ENCODE measurements around the gene LFNG.
"Not testable (repeated sequence)": the region's sequence is repeated elsewhere in the genome, so short reads cannot be mapped to it uniquely, and the experiment has no call there.

LFNG gene

DNA sequence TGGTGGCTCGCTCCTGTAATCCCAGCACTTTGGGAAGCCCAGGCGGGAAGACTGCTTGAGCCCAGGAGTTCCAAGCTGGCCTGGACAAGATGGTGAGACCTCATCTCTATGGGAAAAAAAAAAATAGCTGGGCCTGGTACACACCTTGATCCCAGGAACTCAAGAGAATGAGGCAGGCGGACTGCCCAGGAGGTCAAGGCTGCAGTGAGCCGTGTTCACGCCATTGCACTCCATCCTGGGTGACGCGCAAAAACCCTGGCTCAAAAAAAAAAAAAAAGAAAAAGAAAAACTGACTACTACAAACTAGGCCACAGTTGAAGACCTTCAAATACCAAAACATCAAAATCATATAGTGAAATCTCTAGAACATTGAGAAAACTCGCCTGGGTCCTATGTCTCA, 31.8 kb downstream of the LFNG start:
- DNase-seq: no peak

DNA sequence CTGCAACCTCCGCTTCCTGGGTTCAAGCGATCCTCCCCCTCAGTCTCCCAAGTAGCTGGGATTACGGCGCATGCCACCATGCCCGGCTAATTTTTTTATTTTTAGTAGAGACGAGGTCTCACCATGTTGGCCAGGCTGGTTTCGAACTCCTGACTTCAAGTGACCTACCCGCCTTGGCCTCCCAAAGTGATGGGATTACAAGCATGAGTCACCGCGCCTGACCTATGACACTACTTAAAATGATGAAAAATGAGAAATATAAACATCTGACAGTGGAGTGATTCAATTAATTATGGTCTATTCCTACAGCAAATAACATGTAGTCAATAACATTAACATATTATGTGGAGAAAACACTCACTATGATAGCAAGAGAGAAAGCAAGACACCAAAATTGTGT, 33.5 kb downstream of the LFNG start:
- DNase-seq: no peak

DNA sequence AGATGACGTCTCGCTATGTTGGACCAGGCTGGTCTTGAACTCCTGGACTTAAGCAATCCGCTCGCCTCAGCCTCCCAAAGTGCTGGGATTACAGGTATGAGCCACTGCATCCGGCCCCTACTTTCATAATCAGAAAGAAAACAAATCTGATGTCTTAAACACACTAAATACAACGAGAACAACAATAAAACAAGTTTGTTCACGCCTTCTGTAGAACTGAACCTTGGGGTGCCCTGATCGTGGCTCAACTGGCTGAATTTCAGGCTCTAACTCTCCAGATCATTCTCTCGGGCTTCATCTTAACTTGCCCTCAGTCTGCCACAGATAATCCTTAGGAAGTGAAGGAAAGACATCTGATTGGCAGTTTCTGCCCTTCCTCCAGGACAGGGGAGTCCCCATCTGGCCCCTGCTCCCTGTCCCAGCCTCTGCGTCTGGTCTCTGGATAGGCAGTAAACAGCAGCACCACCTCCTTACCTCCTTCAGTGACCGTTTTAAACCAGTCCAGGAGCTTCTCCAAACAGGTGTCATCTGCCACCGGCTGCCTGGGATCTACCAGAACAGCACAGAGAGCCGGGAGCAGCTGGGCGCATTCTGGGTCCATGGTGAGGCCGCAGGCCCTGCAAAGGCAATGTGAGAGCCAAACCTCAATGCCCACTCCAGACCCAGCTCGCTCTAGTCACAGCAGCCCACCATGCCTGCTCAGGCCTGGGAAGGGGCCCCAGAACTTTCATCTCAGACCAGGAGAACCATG, 34.4 kb downstream of the LFNG start:
- DNase-seq: no peak

DNA sequence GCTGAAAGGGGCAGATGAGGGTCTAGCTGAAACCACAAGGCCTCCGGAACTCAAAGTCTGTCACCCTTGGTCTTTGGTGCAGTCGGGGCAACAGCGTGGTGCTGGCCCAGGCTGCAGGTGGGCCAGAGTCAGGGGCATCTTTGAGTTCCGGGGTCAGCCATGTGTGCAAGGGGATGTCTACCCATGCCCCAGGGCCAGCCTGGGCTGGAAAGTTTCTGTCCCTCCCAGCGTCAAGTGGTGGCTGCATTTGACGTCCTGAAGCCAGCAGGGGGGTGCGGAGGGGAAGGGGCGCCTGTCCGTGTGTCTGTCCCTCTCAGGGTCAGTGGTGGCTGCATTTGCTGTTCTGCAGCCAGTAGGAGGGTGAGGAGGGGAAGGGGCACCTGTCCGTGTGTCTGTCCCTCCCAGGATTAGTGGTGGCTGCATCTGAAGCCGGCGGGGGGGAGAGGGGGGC, 35.1 kb downstream of the LFNG start:
- no peak for DNase-seq

DNA sequence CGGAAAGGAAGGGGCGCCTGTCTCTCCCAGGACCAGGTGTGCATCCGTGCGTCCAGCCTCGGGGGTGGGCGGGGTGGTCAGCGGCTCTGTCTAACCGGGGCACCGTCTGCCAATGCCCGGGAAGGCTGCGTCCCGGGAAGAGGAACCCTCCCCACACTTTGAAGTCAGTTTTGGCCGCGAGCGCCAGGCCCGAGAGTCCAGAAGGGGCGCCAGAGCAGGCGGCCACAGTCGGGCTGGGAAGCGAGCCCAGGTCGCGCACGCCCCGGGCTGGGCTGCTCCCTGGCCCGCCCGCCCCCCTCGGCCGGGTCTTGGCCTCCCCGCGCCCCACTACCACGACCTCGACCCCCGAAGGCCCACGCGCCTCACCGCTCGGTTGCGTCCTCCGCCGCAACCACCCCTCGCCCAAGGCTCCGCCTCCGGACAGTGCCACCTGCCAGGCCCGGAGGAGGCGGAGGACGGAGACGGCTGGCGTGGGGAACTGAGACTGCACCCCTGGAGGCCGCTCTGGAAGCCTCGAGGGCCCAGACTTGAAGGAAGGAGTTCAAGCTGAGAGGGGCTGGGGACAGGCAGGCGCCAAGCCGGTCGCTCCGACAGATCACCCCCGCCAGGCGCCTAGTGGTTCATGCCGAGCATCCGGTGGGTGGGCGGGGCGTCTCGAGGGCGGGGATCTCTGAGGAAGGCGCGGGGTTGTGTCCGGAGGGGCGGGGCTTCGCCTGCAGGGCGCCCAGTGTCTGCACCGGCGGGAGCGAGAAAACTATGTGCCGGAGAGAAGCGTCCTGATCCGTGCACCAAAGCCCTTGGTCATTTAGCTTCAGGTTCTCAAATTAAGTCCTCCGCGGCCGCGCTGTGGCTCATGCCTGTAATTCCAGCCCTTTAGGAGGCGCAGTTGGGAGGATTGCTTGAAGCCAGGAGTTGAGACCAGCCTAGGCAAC, 35.8 kb downstream of the LFNG start, which contains the start of gene BRAT1:
Gene BRAT1 (minus strand): TSS at position 404 of the 932 bp plus-strand sequence. CDS start 1,093 bp downstream, outside the sequence.
- peak; percentile 92 for DNase-seq

DNA sequence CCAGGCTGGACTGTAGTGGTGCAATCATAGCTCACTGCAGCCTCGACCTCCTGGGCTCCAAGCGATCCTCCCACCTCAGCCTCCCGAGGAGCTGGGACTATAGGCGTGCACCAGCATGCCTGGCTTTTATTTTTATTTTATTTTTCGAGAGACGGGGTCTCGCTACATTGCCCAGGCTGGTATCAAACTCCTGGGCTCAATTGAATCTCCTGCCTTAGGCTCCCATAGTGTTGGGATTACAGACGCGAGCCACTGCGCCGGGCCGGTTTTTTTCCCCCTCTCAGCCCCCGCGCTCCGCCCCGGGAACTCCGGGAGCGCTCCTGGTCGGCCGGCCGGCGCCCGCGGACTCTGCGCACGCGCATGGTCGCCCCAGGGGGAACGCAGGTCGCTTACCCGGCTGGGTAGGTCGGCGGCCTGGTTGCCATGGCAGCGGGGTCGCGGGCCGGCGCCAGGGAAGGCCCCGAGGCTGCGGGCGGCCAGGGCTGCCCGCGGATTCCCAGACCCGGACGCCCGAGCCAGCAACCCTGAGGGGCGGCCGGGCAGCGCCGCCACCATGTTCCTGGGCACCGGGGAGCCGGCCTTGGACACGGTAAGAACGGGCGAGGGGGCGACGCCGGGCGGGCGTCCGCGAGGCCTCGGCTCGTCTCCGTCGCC, 39.2 kb downstream of the LFNG start, which contains the start of gene IQCE:
Gene IQCE (plus strand): TSS at position 351 of the 654 bp plus-strand sequence. CDS start 203 bp downstream, at position 554.
- DNase-seq: peak; percentile 92

DNA sequence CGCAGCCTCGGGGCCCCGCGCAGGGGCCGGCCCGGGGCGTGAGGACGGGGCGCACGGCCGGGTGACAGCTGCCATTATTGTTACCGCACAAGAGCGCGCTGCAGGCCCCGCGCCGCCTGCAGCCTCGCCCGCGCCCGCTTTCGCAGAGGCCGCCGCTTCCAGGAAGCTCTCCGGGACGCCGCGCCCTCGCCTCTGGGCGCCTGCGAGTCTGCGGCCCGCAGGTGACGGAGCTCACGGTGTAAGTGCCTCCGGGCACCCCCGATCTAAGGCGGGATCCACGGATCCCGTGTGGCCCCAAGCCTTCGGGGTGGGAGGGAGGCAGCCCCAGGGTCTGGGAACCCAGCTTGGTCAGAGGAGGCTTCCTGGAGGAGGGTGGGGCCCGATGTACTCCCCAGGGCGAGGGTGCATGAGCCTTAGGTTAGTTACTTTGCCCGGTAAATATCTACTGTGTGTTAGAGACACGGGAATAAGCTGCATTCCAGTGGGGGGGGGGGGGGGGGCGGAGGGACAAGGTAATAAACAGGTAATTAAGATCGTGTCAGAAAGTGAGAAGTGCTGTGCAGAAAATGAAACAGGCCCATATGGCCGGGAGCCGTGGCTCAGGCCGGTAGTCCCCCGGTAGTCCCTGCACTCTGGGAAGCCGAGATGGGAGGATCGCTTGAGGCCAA, 39.8 kb downstream of the LFNG start:
- no peak for DNase-seq

DNA sequence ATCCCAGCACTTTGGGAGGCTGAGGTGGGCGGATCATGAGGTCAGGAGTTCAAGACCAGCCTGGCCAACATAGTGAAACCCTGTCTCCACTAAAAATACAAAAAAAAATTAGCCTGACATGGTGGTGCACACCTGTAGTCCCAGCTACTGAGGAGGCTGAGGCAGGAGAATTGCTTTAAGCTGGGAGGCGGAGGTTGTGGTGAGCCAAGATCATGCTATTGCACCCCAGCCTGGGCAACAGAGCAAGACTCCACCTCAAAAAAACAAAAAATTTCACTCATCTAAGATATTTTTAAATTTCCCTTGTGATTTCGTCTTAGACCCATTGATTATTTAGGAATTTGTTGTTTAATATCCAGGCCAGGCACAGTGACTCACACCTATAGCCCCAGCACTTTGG, 44.4 kb downstream of the LFNG start:
- DNase-seq: not testable (repeated sequence)

DNA sequence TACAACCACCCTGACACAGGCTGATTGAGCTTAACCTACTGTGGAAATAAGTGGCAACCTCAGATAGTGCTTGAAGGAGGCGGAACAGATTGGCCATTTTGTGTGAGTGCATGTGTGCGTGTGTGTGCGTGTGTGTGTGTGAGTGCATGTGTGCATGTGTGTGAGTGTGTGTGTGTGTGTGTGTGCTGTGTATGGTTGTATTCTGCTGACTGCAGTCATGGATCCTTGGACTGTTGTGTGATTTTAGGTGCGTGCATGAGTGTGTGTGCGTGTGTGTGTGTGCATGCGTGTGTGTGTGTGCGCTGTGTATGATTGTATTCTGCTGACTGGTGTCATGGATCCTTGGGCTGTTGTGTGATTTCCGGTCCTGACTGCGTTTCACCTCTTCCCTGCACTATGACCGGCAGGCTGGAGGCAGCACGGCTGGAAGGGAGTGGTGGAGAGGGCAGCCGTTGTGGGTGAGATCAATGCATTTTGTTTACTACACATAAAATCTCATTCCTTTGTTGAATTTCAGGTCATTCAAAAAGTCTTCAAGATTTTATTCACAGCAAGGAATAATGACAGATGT, 45.5 kb downstream of the LFNG start:
- no peak for DNase-seq

DNA sequence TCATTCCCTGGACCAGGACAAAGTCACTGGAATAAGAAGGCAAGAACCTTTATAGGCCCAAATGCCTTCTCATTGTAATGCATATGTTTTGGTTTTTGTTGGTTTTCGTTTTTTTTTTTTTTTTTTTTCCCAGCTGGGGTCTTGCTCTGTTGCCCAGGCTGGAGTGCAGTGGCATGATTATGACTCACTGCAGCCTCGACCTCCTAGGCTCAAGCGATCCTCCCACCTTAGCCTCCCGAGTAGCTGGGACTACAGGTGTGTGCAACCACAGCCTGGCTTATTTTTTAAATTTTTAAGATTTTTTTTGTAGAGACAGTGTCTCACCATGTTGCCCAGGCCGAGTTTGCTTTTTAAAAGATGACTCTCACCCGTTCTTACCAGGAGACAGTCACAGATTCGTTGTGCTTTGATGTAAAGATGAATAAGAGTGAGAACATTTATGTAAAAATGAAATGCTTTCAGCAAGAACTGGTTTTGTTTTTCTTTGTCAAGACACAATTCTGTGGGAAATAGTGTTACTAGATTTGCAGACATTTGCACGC, 46.8 kb downstream of the LFNG start:
- no peak for DNase-seq

DNA sequence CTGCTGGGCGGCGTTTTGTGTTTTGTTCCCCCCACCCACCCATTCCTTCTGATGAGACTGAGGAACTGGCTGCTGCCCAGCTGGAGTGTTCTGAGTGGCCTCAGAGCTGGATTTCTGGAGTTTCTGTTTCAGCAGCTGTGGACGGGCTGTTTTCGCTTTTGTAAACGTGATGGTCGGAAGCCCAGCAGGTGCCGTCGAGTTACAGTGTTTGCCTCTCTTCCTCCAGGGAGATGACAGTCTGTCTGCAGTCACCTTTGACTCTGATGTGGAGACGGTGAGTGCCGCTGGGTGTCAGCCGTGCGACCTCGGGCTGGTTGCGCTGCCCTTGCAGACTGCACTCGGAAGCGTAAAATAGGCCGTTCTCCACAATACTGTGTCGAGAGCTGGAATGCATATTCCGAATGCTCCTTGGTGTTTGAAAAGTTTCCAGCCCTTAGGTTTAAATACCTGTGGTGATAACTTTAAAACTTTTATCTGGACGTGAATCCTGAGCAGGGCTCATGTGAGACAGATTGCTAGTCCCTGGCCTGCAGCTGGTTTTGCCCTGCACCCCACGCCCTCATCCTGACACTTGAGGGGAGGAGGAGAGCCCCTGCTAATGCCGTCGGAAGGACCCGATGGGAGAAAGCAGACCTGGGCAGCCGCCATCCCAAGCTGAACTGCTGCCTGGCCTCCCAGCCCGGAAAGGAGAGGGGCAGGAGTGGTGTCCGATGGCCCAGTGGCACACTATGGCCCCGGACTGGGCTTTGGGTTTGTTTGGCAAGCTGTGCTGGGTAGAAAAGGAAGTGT, 47.5 kb downstream of the LFNG start:
- DNase-seq: no peak

DNA sequence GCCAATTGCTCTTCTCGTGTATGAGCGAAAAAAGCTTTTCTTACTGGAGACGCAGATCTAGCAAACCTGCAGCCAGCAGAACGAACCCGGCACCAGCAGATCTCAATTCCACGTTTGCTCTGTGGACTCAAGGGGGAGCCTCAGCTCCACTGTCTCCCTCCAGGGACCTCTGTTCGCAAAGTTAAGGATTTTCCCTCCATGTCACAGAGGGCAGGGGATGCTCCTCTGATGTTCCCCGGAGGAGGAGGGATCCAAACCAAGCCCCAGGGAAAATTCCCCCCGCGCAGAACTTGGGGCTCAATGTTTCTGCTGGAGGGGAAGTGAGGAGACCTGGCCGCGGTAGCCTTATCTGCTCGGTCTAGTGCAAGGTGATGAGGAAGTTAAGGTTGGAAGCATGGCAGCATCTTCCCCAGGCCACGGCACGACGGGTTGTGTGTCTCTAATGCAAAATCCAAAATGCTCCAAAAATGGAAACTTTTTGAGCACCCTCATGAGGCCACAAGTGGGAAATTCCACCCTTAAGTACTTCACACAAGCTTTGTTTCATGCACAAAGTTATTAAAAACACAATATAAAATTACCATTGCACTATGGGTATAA, 48.2 kb downstream of the LFNG start:
- DNase-seq: no peak

DNA sequence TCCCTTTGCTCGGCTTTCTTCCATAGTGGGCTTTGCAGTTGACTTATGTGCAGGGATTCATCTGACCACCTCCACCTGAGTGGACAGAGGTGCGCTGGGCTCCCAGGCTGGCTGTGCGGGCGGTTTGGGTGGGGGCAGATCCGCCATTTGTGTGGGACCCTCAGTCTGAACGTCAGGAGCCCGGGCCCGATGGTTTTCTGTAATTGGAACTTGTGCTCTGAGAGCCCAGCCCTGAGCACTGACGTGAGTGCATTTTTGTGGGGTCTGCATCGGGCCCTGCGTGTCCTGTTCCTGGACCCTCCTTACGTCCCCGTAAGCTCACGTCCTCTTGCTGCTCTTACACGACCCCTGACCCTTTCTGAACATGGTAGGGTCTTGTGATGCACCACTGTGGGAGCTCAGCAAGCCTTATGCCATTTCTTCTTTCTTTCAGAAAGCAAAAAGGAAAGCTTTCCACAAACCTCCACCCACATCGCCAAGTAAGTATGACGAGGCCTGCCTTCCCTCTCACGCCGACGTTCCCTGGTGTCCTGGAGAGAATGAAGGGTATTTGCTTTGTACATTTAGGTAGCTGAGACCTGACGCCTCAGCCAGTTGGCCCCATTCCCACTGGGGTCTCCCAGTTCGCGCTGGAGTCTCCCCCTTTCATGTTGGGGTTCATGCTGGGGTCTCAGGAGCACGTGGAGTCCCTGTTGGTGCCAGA, 49.1 kb downstream of the LFNG start:
- no peak for DNase-seq

DNA sequence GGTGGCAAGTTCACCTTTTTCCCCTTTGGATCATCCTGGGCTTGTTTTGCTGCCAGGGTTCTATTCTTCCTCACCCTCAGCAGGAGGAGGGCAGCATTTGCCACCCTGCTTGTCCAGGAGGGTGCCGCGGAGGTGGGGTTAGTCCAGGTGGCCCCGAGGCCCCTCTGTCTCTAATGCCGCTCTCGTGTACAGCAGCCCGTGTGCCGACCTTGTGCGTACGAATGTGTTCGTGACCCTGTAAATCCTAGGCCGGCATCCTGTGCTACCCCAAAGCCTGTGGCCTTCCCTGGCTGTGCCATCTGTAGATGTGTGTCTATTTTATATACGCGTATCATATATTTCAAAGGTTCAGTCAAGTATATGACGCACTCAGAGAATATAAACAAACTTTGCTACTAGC, 49.8 kb downstream of the LFNG start:
- no peak for DNase-seq

DNA sequence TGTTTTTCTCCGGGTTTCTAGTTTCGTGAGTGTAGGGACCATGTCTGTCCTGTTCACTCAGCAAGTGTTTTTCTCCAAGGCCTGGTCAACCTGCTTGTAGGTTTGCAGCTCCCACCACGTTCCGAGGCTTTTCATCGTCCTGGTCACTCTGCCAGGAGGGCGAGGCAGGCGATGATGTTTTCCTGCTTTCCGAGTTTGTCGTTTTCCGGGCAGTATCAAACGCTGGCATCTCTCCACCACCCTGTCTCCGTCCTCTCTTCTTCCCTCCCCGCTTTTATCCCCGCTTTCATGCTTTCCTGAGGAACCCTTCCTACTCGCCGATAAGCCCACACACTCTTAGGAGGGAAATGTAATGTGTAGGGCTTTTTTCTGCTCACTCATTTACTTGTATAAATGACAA, 50.4 kb downstream of the LFNG start:
- no peak for DNase-seq

DNA sequence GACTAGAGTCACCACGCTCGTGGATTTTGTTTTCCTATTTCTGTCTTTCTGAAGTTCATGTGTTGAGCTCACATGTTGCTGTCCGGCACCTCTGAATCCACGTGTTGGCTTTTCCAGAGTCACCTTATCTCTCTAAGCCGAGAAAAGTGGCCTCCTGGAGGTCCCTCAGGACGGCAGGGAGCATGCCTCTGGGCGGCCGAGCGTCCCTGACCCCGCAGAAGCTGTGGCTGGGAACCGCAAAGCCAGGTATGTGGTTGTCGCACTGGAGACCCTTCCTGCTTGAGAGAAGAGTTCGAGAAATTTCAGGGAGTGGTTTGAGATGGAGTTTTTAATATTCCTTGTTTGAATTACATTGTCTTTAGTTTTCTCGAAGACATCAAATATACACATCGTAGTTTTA, 51.8 kb downstream of the LFNG start:
- no peak for DNase-seq

DNA sequence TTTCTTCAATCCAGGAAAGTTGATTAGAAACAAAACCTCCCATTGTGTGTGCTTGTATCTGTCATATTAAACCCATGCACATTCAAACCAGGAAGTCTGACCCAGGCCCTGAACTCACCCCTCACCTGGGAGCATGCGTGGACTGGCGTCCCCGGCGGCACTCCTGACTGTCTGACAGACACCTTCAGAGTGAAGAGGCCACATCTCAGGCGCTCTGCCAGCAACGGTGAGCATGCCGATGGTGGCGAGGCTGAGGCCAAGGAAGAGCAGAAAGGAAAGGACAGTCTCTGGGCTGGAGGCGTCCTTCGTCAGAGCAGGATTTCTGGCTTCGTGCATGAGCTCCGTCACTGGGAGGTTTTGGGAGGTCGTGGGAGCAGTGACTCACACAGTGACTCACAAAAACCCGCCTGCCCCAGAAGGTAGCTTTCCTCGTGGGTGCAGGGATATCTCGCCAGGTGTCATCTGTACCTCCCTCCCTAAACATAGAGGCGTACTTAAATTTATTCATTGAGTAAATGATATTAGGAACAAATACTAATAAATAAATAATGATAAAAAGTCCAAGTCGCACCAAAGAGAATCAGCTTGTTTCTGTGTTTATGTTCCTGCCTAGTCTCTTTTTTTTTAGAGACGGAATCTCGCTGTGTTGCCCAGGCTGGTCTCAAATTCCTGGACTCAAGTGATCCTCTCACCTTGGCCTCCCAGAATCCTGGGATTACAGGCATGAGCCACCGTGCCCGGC, 52.7 kb downstream of the LFNG start:
- no peak for DNase-seq

DNA sequence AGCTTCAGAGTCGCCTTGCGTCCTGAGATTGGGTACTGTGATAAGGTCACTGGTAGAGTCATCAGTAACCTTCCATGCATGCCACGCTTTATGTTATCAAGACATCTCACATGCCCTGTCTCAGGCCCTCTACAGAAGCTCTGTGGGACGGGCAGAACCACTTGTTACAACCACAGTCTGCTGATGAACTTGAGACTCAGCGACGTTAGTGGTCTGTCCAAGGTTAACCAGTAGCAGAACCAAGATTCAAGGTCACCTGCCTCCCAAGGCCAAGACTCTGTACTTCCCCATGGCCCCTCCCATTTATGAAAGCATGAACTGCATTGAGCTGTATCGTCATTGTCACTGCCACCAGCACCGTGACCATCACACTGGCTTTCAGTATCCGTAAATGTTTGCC, 54.2 kb downstream of the LFNG start:
- DNase-seq: no peak

DNA sequence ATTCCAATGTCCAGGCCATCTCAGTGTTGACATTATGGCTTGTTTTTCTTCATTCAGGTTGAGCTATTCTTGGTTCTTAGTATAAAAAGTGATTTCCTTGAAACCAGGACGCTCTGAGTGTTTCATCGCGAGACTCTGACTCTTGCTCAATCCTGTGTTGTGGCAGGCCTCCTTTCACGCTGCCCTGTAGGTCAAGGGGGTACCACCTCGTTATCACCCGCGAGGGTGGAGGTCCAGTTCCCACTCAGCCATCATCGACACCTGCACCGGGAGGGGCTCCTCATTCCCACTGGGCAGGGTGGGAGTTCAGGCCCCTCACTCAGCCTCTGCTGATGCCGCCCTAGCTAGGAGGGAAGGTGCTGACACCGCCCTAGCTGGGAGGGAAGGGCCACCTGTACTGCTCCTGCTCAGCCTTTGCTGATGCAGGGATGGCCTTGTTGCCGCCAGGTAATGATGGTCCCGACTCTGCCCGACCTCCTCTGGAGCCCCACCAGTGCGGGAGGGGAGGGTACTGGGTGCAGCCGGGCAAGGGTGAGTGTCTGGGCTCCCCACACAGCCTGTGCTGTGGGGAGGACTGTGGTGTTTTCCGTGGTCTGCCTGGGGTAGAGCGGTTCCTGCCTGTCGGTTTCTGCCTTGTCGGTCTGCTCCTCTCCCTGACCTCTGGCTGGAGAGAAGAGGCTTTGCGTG, 55.6 kb downstream of the LFNG start:
- no peak for DNase-seq

Data from CD4-positive, alpha-beta T cell treated with Interleukin-15 for 1 hour (primary cell).